ENCODE results near the gene VMAC. TPM values are rescaled to one million over a fixed set of nuclear protein-coding genes. Genes with fewer than 3 reads are reported as not detected.

VMAC gene
- total and polyA plus RNA-seq, 2 of the 13 experiments (the other 11 are each of a cell fraction or from before 2014, with no cell fraction given), result 2.4 TPM

DNA sequence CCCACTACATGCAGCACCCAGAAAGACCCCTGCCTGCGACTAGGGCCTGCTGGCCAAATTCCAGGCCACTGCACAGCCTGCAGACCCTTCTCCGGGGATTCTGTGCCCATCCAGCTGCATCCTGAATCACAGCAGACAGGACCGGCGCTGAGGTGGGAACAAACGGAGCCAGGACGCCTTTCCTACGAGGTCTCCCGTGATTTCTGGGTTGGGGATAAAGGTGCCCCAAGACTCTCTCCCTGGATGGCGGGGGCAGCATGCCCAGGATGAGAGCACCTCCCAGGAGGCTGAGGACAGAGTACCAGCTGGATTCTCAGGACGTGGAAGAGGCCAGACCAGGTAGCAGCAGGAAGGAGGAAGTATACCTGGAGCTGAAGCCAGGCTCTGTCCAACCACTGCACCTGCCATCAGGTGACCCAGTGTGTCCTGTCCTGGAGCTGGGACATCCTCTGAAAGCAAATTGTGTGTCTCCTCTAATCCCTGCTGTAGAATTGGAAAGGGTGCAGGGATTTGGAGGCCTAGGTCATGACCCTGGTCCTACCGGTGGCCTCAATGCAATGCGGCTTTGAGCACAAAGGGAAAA is 31.0 kb upstream of the VMAC start (continued):
- TF ChIP-seq ZNF329 (CRISPR knock-in tag; IDR thresholded peaks at IDR 0.05; ENCODE audit: low read depth), result no peak
- TF ChIP-seq, protein P1, sequence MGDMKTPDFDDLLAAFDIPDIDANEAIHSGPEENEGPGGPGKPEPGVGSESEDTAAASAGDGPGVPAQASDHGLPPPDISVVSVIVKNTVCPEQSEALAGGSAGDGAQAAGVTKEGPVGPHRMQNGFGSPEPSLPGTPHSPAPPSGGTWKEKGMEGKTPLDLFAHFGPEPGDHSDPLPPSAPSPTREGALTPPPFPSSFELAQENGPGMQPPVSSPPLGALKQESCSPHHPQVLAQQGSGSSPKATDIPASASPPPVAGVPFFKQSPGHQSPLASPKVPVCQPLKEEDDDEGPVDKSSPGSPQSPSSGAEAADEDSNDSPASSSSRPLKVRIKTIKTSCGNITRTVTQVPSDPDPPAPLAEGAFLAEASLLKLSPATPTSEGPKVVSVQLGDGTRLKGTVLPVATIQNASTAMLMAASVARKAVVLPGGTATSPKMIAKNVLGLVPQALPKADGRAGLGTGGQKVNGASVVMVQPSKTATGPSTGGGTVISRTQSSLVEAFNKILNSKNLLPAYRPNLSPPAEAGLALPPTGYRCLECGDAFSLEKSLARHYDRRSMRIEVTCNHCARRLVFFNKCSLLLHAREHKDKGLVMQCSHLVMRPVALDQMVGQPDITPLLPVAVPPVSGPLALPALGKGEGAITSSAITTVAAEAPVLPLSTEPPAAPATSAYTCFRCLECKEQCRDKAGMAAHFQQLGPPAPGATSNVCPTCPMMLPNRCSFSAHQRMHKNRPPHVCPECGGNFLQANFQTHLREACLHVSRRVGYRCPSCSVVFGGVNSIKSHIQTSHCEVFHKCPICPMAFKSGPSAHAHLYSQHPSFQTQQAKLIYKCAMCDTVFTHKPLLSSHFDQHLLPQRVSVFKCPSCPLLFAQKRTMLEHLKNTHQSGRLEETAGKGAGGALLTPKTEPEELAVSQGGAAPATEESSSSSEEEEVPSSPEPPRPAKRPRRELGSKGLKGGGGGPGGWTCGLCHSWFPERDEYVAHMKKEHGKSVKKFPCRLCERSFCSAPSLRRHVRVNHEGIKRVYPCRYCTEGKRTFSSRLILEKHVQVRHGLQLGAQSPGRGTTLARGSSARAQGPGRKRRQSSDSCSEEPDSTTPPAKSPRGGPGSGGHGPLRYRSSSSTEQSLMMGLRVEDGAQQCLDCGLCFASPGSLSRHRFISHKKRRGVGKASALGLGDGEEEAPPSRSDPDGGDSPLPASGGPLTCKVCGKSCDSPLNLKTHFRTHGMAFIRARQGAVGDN (CRISPR knock-in tag; IDR thresholded peaks at IDR 0.05), result peak; percentile 35; the same call in 1 of the 2 replicates
- TF ChIP-seq, protein P2, sequence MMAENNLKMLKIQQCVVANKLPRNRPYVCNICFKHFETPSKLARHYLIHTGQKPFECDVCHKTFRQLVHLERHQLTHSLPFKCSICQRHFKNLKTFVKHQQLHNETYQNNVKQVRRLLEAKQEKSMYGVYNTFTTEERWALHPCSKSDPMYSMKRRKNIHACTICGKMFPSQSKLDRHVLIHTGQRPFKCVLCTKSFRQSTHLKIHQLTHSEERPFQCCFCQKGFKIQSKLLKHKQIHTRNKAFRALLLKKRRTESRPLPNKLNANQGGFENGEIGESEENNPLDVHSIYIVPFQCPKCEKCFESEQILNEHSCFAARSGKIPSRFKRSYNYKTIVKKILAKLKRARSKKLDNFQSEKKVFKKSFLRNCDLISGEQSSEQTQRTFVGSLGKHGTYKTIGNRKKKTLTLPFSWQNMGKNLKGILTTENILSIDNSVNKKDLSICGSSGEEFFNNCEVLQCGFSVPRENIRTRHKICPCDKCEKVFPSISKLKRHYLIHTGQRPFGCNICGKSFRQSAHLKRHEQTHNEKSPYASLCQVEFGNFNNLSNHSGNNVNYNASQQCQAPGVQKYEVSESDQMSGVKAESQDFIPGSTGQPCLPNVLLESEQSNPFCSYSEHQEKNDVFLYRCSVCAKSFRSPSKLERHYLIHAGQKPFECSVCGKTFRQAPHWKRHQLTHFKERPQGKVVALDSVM (CRISPR knock-in tag; IDR thresholded peaks at IDR 0.05), result 0 out of 2 replicates have a peak, but pooled peaks have one; percentile 7
- no peak for TF ChIP-seq ZNF251 (CRISPR knock-in tag; IDR thresholded peaks at IDR 0.05)
- peak; percentile 12; the same call in 1 of the 2 replicates for TF ChIP-seq ZNF350 (CRISPR knock-in tag; IDR thresholded peaks at IDR 0.05; ENCODE audit: borderline replicate concordance, low read depth)
- TF ChIP-seq, protein P3, sequence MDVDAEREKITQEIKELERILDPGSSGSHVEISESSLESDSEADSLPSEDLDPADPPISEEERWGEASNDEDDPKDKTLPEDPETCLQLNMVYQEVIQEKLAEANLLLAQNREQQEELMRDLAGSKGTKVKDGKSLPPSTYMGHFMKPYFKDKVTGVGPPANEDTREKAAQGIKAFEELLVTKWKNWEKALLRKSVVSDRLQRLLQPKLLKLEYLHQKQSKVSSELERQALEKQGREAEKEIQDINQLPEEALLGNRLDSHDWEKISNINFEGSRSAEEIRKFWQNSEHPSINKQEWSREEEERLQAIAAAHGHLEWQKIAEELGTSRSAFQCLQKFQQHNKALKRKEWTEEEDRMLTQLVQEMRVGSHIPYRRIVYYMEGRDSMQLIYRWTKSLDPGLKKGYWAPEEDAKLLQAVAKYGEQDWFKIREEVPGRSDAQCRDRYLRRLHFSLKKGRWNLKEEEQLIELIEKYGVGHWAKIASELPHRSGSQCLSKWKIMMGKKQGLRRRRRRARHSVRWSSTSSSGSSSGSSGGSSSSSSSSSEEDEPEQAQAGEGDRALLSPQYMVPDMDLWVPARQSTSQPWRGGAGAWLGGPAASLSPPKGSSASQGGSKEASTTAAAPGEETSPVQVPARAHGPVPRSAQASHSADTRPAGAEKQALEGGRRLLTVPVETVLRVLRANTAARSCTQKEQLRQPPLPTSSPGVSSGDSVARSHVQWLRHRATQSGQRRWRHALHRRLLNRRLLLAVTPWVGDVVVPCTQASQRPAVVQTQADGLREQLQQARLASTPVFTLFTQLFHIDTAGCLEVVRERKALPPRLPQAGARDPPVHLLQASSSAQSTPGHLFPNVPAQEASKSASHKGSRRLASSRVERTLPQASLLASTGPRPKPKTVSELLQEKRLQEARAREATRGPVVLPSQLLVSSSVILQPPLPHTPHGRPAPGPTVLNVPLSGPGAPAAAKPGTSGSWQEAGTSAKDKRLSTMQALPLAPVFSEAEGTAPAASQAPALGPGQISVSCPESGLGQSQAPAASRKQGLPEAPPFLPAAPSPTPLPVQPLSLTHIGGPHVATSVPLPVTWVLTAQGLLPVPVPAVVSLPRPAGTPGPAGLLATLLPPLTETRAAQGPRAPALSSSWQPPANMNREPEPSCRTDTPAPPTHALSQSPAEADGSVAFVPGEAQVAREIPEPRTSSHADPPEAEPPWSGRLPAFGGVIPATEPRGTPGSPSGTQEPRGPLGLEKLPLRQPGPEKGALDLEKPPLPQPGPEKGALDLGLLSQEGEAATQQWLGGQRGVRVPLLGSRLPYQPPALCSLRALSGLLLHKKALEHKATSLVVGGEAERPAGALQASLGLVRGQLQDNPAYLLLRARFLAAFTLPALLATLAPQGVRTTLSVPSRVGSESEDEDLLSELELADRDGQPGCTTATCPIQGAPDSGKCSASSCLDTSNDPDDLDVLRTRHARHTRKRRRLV (CRISPR knock-in tag; IDR thresholded peaks at IDR 0.05), result no peak
- TF ChIP-seq ZNF850 (CRISPR knock-in tag; conservative IDR thresholded peaks at IDR 0.05), result no peak
- no peak for TF ChIP-seq ZNF775 (CRISPR knock-in tag; IDR thresholded peaks at IDR 0.05; ENCODE audit: borderline replicate concordance)
- TF ChIP-seq, protein P4, sequence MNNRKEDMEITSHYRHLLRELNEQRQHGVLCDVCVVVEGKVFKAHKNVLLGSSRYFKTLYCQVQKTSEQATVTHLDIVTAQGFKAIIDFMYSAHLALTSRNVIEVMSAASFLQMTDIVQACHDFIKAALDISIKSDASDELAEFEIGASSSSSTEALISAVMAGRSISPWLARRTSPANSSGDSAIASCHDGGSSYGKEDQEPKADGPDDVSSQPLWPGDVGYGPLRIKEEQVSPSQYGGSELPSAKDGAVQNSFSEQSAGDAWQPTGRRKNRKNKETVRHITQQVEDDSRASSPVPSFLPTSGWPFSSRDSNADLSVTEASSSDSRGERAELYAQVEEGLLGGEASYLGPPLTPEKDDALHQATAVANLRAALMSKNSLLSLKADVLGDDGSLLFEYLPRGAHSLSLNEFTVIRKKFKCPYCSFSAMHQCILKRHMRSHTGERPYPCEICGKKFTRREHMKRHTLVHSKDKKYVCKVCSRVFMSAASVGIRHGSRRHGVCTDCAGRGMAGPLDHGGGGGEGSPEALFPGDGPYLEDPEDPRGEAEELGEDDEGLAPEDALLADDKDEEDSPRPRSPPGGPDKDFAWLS (CRISPR knock-in tag; IDR thresholded peaks at IDR 0.05; ENCODE audit: borderline replicate concordance), result no peak
- TF ChIP-seq, protein P5, sequence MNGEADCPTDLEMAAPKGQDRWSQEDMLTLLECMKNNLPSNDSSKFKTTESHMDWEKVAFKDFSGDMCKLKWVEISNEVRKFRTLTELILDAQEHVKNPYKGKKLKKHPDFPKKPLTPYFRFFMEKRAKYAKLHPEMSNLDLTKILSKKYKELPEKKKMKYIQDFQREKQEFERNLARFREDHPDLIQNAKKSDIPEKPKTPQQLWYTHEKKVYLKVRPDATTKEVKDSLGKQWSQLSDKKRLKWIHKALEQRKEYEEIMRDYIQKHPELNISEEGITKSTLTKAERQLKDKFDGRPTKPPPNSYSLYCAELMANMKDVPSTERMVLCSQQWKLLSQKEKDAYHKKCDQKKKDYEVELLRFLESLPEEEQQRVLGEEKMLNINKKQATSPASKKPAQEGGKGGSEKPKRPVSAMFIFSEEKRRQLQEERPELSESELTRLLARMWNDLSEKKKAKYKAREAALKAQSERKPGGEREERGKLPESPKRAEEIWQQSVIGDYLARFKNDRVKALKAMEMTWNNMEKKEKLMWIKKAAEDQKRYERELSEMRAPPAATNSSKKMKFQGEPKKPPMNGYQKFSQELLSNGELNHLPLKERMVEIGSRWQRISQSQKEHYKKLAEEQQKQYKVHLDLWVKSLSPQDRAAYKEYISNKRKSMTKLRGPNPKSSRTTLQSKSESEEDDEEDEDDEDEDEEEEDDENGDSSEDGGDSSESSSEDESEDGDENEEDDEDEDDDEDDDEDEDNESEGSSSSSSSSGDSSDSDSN (CRISPR knock-in tag; IDR thresholded peaks at IDR 0.05), result 0 out of 2 replicates have a peak, but pooled peaks have one; percentile 28
